Renal cortex interstitium (tissue), 11 donors: ENCODE measurements around the gene COL4A1. TPM values are rescaled to one million over a fixed set of nuclear protein-coding genes. Genes with fewer than 3 reads are reported as not detected.
"Not testable (repeated sequence)": the region's sequence is repeated elsewhere in the genome, so short reads cannot be mapped to it uniquely, and the experiment has no call there.

ENCODE experiments used
- DNase-seq, 11 donors: peaks; one replicate each; pipeline ENCODE4 v3.0.0-alpha.2; 2013; ENCODE audit warnings: low read depth in 9 of 11, low spot score in 4 of 11; ENCODE audit errors: extremely low read depth in 1 of 11
- polyA plus RNA-seq, 3 donors: library from polyadenylated mRNA; unstranded; fragments of 120-200 nt; gene quantifications; one replicate each; pipeline ENCODE4 v1.2.1, GENCODE V29; 2013; ENCODE audit not compliant: insufficient read length in 3 of 3

Gene COL4A1
- polyA plus RNA-seq, 3 donors = 537 to 578 (median 563) TPM

DNA sequence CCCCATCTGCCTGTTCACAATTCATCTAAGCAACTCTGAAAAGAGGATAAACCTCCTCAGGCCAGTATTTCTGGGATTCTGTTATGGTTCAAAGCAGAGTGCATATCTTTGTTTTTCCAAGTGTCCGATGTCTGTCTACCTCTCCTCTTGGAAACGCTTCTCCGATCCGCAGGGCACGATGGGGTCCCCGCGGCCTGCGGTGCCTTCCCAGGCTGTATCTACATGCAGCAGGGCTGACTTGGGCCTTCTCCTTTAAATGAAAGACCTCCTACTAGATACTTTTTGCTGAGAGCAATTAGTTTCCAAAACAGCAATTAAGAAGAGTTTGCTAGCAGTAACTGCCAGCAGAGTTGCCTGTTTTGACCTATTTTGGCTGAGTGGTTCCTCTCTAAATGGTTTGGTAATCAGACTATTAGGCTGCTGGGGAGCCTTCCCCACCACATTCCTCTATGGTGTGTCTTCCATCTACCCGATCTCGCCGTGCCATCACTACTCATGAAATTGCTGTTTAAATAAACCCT lies 23.6 kb upstream of the COL4A1 start:
- no peak for DNase-seq

DNA sequence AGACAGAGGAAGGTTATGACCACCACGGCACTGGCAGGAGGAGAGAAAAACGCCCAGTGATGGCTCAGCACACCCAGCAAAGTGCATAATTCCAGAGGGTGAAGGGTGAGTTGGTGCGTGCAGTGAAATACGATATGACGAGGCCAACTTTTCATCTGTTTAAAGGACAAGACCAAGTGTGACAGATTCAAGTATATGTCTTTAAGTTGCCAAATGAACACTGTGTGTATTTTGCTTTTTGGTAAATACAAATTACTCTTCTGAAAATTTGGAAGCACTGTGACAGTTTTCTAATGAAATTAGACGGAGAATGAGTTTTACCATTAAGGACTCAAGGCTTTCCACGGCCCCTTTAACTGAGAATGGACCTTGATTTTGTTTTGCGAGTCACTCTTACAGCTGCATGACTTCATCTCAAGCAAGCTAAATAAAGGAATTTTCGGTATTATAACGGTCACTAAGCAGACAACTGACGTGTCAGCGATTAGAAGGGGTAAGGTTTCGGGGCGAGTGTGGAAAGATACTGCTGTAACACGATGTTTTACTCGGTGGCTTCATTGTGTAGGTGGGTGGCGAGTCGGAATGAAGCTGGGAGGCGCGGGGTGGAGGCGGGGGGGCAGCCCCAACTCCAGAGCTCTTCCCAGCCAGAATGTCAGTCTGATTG lies 23.0 kb upstream of the COL4A1 start:
- no peak for DNase-seq

DNA sequence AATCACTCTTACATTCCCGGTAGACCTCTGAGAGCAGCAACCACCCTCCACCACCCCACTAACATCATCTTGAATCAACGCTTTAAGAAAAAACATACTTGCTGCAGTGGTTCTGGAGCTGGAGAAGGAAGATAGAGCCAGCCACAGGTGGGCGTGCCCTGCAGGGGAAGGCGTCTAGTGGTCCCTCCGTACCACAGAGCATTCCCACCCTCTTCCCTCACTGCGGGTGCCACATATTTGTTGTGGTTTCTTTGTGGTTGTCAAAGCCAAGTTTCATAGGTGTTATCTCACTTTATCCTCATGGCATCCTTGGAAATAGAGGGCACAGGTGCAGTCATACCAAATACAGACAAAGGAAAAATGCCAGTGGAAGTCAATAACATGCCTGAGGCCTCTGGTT lies 22.3 kb upstream of the COL4A1 start:
- no peak for DNase-seq

DNA sequence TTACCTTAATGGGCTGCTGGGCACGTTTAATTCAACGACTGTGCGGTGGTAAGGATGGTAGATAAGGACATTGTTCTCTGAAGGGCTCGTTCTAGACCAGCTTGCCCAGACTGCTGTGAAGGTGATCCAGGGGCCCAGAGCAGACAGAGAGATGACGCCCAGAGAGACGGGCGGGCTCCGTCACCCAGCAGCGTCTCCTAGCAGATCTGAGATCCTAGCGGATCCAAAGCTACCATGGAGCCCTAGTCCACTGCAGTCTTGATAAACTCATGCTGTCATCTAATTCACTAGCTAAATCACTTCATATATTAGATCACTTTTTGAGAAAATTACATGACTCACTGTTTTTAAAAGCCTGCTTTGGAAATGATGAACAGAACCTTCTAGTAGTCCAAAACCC lies 21.6 kb upstream of the COL4A1 start:
- no peak for DNase-seq

DNA sequence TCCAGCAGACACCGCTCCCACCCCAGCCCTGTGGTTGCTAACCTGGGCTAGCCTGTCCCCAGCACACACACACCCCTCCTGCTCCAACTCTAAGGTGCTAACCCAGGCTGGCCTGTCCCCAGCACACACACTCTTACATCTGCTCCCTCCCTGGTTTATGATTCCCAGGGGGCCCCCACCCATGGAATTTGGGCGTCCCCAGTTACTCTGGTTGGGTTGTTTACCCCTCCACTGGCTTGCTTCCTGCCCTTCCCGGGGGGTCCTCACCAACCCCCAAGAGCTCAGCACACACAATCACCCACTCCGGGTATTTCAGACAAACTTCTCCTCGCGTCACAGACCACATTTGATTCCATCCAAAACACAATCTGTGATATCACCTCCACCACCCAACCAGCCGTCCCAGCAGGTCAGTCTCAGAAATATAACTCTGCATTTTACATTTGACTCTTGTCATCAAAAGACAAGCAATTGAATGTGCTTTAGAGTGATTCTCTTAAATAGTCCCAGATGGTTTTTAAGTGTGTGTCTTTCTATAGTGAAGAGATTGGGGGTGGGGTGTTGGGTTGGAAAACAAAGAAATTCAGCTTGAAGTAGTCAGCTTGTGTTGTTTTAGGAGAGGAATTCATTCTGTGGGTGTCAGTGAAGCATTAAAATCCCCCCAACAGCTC lies 20.2 kb upstream of the COL4A1 start:
- DNase-seq = no peak

DNA sequence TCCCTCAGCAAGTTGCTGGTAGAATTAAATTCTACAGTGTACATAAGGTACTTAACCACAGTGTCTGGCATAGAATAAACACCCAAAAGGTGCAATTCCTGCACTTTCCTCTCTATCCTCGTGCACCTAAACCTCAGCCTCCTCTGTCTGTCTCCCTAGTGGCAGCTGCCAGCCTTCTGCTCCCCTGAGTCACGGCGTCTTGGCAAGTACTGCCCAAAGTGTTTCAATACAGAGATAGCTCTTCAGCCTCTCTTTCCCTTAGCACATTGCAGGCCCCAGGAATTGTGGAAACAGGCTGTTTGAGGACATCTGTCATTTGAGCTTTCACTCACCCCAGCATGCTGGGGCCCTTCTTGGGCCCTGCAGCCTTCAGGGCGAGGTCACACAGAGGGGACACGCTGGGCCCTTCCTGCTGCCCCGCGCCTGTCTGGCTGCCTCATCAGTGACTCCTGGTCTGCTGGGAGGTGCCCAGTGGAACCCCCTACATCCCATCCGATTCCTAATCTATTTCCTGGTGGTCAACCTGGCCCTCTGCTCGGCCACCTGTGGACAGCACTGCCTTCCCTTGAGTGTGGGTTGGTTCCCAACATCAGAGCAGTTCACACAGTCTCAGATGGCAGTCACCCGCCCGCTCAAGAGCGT lies 19.4 kb upstream of the COL4A1 start:
- DNase-seq = no peak

DNA sequence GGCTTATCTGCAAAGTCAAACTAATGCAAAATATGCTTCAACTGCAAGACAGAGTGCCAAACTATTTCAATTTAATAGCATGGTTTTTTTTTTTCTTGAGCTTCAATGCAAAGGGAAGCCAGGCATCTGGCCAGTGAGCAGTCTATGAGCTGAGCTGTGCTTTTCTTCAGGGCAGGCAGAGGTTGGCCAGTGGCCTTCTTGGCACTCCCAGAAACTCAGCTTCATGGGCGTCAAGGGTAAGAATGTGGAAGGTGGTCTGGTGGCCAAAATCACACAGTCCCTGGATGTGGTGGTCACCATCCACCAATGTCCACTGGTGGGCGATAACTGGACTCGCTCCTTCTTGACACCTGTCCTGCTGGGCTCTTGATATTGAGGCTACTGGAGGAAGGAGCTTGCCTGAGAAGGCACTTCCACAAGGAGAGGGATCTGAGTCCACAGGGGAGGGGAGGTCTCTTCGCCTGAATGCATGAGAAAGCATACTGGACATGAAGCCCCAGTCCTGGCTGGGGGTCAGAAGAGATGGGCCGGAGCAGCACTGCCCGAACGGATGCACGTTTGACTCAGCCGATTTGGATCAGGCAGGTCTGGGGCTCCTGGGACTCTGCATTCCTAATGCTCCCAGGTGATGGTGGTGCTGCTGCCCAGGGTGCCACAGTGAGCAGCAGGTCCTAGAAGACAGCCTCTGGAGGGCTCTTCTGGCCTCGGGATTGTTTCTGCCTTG lies 17.2 kb upstream of the COL4A1 start:
- DNase-seq = no peak

DNA sequence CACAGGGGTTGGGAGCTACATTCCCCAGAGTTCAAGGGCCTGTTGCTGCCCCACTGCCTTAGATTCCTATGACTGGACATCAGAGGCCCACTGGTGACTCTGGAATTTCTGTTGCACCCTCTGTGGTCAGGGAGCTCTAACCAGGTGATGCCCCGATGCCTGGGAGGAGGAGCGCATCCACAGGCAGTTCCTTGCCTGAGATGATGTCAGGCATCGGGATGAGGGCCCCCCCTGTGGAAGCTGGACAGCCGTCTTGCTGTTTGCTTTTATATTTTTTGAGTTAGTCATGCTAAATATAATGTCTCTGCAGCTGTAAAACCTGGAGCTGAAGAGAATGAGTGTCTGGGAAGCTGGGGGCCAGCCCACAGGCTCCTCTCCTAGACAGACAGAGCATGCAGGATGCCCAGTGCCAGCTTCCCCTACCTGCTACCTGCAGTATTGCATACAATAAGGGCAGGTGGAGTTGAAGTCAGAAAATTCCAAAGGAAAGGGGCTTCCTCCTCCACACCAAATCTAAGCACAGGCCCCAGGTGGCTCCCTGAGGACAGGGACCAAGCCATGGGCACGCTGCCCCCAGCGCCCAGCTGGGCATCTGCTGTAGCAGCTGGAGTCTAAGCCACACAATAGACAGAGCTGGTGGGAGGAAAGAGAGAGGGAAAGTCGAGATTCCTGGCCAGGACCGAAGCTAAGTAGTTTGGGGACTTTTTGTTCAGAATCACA lies 16.4 kb upstream of the COL4A1 start:
- DNase-seq = no peak

DNA sequence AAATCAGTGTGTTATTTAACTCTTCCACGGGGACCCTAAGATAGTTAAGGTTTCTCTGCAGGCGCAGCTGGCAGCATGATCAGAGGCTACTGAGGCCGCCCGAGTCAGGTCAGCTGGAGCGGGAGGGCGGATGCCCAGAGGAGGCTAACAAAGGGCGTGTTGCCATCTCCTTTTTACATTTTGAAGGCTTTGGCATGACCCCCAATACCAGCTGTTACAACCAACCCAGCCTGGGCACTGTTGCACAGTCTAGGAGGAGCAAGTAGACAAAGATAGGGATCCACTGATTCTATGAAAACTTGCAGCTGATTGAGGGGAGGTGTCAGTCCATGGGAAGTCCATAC lies 15.8 kb upstream of the COL4A1 start:
- DNase-seq = no peak

DNA sequence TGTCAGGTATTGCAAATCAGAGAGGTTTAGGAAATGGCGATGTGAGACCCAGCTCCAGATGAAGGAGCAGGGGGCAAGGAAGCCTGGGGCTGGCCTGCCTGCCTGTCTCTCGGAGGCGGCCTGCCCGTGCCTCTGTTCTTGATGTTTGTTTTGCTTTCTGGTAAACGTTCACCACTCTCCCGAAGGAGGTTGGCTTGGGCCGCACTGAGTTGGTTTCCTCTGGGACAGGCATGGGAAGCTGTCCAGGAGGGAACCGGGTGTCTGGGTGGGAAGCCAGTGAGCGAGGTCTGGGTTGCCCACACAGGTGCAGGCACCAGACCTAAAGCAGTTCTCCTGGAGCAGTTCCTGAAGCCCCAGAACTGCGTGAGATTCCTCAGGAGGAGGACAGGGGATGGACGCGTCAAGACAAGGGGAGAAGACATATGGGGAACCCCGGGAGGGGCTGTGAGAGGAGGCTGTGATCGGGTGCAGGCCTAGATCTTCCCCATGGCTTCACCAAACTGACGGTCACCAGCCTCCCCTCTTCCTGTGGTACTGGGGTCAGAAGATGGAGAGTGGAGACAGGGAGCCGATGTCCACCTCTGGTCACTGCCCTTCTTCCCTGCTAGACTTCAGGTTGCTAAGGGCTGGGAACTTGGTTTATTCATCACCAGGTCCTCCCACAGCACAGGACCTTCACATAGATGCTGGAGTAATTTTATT lies 15.3 kb upstream of the COL4A1 start:
- no peak for DNase-seq

DNA sequence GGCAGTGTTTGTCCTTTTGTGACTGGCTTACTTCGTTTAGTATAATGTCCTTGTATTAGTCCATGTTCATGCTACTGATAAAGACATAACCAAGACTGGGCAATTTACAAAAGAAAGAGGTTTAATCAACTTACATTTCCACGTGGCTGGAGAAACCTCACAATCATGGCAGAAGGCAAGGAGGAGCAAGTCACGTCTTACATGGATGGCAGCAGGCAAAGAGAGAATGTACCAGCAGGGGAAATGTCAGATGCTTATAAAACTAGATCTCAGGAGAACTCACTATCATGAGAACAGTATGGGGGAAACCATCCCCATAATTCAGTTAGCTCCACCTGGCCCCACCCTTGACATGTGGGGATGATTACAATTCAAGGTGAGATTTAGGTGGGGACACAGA lies 14.6 kb upstream of the COL4A1 start:
- not testable (repeated sequence) for DNase-seq

DNA sequence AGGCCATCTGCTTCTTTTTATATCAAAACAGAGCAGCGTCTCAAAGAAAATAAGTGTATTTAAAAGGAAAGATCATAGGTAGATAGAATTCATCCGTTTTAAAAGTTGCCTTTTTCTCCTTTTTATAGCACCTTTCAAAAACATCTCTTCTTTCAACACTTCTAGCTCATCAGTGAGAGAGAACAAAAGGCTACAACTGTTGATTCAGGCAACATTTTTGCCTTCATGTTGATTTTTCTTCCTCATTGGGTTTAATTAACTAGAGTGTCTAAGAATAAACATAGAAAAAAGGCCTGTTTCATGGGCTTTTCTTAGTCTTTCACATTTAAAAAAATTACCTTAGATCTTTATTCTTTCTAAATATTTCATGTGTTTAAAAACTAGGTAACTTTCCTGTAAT lies 13.7 kb upstream of the COL4A1 start:
- DNase-seq = no peak

DNA sequence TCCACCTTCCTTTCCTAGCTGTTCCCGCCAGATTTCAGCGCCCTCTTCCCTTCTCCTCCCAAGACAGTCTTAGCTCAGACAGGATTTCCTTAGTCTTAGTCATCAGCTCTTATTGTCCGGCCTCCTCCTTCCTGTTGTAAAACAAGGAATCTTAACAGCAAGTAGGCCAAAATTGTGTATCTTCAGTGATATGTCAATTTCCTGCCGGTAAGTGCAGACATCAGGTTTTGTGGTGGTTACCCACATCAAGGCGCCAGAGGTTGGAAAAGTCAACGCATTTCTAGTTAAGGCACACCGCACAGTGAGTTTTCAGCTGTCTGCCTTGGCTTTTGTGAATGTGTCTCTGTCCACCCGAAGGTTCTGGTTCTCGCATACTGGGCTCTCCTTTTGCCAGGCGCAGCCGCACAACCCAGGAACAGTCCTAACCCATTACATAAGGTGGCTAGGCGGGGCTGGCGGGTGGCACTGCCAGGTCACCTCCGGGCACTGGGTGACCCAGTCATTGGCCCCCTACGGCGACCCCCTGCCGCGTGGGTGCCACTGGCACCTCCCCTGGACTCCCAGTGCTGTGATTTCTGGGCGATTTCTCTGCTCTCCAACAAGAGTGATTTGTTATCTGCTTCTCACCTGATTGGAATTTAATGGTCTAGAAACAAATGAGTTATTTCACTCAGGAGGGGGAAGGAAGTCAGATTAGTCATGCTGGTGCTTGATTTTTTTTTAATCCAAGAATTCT lies 13.0 kb upstream of the COL4A1 start:
- no peak for DNase-seq

DNA sequence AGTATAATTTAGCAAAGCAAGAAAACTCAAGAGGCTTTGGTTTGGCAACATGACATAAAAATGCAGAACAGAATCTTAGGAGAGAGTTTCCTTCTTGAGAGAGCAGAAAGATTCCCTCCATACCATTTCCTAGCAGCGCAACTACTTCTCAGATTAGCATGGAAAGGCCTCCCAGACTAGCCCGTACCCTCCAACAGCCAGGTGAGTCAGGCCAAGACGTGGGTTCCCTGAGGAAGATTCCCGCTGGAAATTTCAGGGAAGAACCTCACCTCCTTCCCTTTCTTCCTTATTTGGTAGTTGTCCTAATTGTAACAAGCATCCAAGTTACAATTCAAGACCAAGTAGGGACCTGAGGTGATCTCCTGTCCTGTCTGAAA lies 12.4 kb upstream of the COL4A1 start:
- no peak for DNase-seq

DNA sequence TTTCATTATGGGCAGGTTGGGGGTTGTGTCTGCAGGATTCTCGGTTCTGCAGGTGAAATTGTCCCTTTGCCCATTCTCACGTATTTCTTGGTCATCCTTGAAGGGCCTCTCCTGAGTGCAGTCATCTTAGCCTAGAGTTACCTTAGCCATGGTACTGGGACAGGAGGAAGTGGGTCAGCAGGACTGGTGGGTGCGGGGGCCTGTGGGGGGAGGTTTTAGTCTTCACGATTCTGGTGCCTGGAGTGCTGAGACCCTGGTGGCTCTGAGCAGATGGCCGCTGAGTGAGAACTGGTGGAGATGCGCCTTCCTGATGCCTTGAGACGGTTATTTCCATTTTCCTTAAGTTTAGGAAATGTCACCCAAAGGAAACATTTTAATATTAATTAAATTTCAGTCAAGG lies 12.0 kb upstream of the COL4A1 start:
- no peak for DNase-seq

DNA sequence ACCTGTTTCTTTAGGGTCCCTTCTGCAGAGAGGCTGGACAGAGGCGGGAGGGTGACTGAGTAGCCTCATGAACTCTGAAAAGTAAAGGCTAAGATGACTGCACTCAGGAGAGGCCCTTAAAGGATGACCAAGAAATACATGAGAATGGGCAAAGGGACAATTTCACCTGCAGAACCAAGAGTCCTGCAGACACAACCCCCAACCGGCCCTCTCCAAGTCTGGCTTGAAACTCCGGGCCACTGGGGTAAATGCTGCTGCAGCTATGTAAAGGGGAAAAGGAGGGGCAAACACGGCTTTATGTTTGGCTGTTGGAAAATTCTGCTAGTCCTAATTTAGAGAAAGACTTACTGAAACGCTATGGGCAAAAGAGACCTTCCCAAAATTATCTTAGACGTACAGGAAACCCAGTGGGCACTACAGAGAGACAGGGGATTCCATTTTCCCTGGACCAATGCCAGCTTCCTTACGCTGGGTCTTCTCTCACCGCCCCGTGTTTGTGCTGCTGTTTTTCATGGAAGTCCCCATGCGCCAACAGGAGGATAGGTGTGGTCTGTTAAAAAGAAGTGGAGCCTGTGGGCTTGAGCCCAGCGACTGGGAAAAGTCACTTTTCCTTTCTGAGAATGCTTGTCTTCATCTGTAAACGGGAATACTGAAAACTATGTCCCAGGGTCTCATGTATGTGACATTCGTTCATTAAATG lies 10.7 kb upstream of the COL4A1 start:
- no peak for DNase-seq

DNA sequence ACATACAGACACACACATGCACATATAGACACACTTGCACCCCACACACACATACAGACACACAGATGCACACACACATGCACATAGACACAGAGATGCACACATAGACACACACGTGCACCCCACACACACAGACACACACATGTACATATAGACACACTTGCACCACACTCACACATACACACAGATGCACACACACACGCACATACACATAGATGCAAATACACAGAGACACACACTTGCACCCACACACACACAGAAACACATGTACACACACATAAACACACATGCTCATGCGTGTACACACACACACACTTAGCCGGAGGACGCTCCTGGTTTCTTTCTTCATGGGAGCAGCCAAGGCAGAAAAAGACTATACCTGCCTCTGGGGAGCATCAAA lies 10.1 kb upstream of the COL4A1 start:
- DNase-seq = no peak

DNA sequence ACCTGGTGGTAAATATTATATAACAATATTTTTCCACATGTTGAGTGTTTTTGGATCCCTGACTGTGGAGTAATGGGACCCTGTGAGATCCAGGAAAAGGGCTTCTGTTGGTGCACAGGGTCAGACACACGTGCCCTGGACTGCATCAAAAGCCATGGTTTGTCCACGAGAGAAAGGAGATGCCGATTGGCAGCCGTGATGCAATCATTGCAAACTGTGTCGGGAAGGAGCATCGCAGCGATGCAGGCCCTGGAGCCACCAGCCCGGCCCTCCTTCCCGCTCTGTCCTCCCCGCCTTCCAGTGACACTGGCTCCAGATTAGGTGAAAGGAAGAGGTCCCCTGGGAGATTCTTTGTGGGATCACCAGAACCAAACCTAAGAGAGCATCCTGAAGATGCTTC lies 9.2 kb upstream of the COL4A1 start:
- DNase-seq = no peak
